Lower leg skin (tissue), 3 donors: ENCODE data around the gene GPATCH2L.

ENCODE experiments used
- CTCF ChIP-seq, 3 donors: fragments of 450-650 bp; IDR thresholded peaks; one replicate each; pipeline ENCODE4 v1.5.1; 2016; ENCODE audit warnings: antibody characterized with exemption in 3 of 3, mild to moderate bottlenecking in 3 of 3, moderate library complexity in 2 of 3
- POLR2A ChIP-seq, 2 donors: fragments of 450-650 bp; IDR thresholded peaks; one replicate each; pipeline ENCODE4 v1.6.1; 2016 to 2017; ENCODE audit warnings: antibody characterized with exemption in 2 of 2, mild to moderate bottlenecking in 1 of 2, moderate library complexity in 1 of 2

GRCh38 chr14:76154539-76155126 is 2.9 kb downstream of the GPATCH2L start:
- TF ChIP-seq CTCF (IDR thresholded peaks at IDR 0.05) (no peak), POLR2A (IDR thresholded peaks at IDR 0.05) (no peak)
